Endothelial cell of umbilical vein (primary cell): ENCODE data around the gene FZD2. TPM values are rescaled to one million over a fixed set of nuclear protein-coding genes. Genes with fewer than 3 reads are reported as not detected.

Experiments used
- BruUV-seq: library from RNA; stranded (reverse); fragments of 400-500 nt; replicated peaks from 2 replicates; lab custom pipeline; 2021; lab: Mats Ljungman, UMichigan
- CTCF ChIA-PET: fragments of 300-600, 350-600 bp; sonication (Branson Sonifier 250); formaldehyde crosslinking; loops from one replicate; lab custom pipeline; 2021; ENCODE audit warnings: antibody characterized with exemption, inconsistent platforms; lab: Charles Lee
- POLR2A ChIA-PET: fragments of 300-600, 350-600 bp; sonication (Branson Sonifier 250); formaldehyde crosslinking; loops from one replicate; lab custom pipeline; 2021; ENCODE audit warnings: antibody characterized with exemption, inconsistent platforms; lab: Charles Lee
- DNase-seq: peaks from one replicate; pipeline ENCODE4 v3.0.0-alpha.2; 2011; ENCODE audit warnings: low read depth, low spot score
- FAIRE-seq: peaks from 2 replicates; lab custom pipeline; 2011; peaks lifted over from hg19 to GRCh38; lab: Jason Lieb, UNC
- H2AFZ ChIP-seq: 2 replicates; pipeline ENCODE4 v1.6.0; 2012; ENCODE audit warnings: low read depth, low read length, control low read depth, inconsistent platforms
- H3K27ac ChIP-seq: 2 replicates; pipeline ENCODE4 v1.5.1; 2011; ENCODE audit warnings: low read depth, mild to moderate bottlenecking, control low read depth, low read length, moderate library complexity; ENCODE audit not compliant: insufficient read depth
- H3K27me3 ChIP-seq, 2 experiments: 2 replicates each; pipeline versions ENCODE4 v1.6.0 to v1.6.1; 2011; ENCODE audit warnings: low read length in 2 of 2, mixed read lengths in 1 of 2; ENCODE audit not compliant: control insufficient read depth in 2 of 2, insufficient read depth in 2 of 2
- H3K36me3 ChIP-seq, 2 experiments: 2 replicates in 1 of 2; 3 replicates in 1 of 2; pipeline ENCODE4 v1.5.1; 2011; ENCODE audit warnings: low read length in 2 of 2, mild to moderate bottlenecking in 1 of 2, moderate library complexity in 1 of 2; ENCODE audit not compliant: control insufficient read depth in 2 of 2, insufficient read depth in 2 of 2; ENCODE audit errors: extremely low read depth in 1 of 2
- H3K4me1 ChIP-seq: 3 replicates; pipeline ENCODE4 v1.5.1; 2011; ENCODE audit warnings: mild to moderate bottlenecking, low read length; ENCODE audit not compliant: control insufficient read depth, insufficient read depth; ENCODE audit errors: extremely low read depth
- H3K4me2 ChIP-seq: 2 replicates; pipeline ENCODE4 v1.6.1; 2011; ENCODE audit warnings: low read length, control low read depth, mixed read lengths; ENCODE audit not compliant: insufficient read depth
- H3K4me3 ChIP-seq, 3 experiments: fragments of 200-600 bp in 1 of 3; sonication (generic), shearing (Covaris generic) in 1 of 3; replicated peaks in 1 of 3; 2 replicates each; pipeline ENCODE4 v1.5.1; 2011 to 2016; ENCODE audit warnings: control low read depth in 3 of 3, low read length in 3 of 3, mild to moderate bottlenecking in 2 of 3, inconsistent platforms in 1 of 3, low read depth in 1 of 3, moderate library complexity in 1 of 3; ENCODE audit not compliant: insufficient read depth in 1 of 3
- H3K79me2 ChIP-seq: 2 replicates; pipeline ENCODE4 v1.6.0; 2012; ENCODE audit warnings: low read length, inconsistent platforms; ENCODE audit not compliant: control insufficient read depth, insufficient read depth
- H3K9ac ChIP-seq: replicated peaks from 2 replicates; pipeline ENCODE3; 2011; ENCODE audit warnings: low read length, control low read depth; ENCODE audit not compliant: insufficient read depth; ENCODE audit errors: extremely low read depth
- H3K9me1 ChIP-seq: replicated peaks from 3 replicates; pipeline ENCODE4 v1.6.0; 2011; ENCODE audit warnings: mild to moderate bottlenecking, low read length; ENCODE audit not compliant: control insufficient read depth, insufficient read depth; ENCODE audit errors: extremely low read depth
- H3K9me3 ChIP-seq: replicated peaks from 2 replicates; pipeline ENCODE4 v1.5.1; 2012; ENCODE audit warnings: low read length, inconsistent platforms; ENCODE audit not compliant: control insufficient read depth, insufficient read depth
- H4K20me1 ChIP-seq: replicated peaks from 2 replicates; pipeline ENCODE3; 2011; ENCODE audit warnings: mild to moderate bottlenecking, low read length; ENCODE audit not compliant: control insufficient read depth, insufficient read depth; ENCODE audit errors: extremely low read depth
- EZH2 ChIP-seq: IDR thresholded peaks from 2 replicates; pipeline ENCODE4 v1.6.1; 2012; ENCODE audit warnings: borderline replicate concordance, low read depth, mild to moderate bottlenecking, moderate library complexity, low read length, inconsistent platforms; ENCODE audit not compliant: severe bottlenecking
- POLR2A ChIP-seq: IDR thresholded peaks from 2 replicates; pipeline ENCODE4 v1.6.1; 2012; ENCODE audit warnings: low read depth, mild to moderate bottlenecking, control low read depth, low read length
- dilution Hi-C: fragments of 300-500 bp; cut with MboI; formaldehyde crosslinking; loops from one replicate; pipeline ENCODE4 v1.15.0; 2019; ENCODE audit warnings: low sequenced_read_pairs; ENCODE audit not compliant: extremely low pct_ligation_motif_present
- intact Hi-C: fragments of 100-400 bp; cut with micrococcal nuclease; formaldehyde crosslinking; loops from one replicate; pipeline ENCODE4 v1.10.0; 2022
- polyA plus RNA-seq, 4 experiments: library from polyadenylated mRNA; depleted of rRNA in 3 of 4; stranded (reverse) in 3 of 4; unstranded in 1 of 4; fragments of >200 nt; gene quantifications; 2 replicates each; pipeline versions ENCODE4 v1.2.1 to v1.2.3, GENCODE V29; 2011 to 2012; ENCODE audit warnings: missing spikeins in 1 of 4
- total RNA-seq: library from RNA; stranded (reverse); gene quantifications from 2 replicates; pipeline ENCODE4 v1.2.3, GENCODE V29; 2021
- TF ChIP-seq, protein P1 (sequence below): IDR thresholded peaks from 2 replicates; pipeline ENCODE4 v1.6.1; 2011; ENCODE audit not compliant: insufficient read depth, insufficient read length
- TF ChIP-seq, protein P2 (sequence below), 2 donors: IDR thresholded peaks; 1 replicate in 1 of 2; 2 replicates in 1 of 2; pipeline ENCODE4 v1.5.1; 2011; ENCODE audit warnings: low read length in 2 of 2, mild to moderate bottlenecking in 2 of 2, moderate library complexity in 2 of 2, control low read depth in 1 of 2, inconsistent platforms in 1 of 2, low read depth in 1 of 2; ENCODE audit not compliant: insufficient read depth in 1 of 2; ENCODE audit errors: extremely low read depth in 1 of 2

FZD2 gene
- total and polyA plus RNA-seq, 2 donors (not counting 3 experiments of a cell fraction or from before 2014, with no cell fraction given) = 5.8 to 14.0 TPM

DNA sequence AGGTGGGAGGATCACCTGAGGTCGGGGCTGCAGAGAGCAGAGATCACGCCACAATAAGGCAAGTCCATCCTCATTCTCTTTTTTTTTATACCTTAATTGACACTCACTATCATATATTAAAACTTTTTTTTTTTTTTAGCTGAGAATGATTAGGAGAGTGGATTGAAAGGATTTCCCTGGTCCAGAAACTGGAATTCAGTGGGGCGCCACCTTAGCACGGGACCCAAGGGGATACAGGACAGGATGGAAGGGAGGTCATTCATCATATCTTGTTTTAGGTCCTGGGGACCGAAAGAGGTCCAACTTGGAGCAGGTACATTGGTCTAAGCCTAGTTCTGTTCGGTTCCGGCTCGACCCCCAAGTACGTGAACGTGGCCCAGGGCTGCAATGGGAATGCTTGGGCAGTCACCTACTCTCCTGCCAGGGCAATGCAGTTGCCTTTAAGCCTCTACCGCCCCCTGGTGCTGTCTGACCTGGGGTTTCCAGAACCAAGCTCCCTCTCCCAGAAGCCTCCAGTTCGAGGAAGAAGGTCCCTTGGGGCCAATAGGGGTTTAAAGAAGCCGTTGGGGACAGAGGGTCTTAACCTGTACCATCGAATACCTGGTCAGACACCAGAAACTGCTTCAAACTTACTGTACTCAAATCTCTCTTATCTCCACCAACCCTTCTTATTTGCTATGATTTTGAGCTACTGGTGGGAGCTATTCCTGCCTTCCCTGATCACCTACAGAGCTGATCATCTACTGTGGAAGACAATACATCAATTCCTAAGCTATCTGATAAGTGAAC, 34.2 kb upstream of the FZD2 start:
- DNase-seq = peak; percentile 73
- dilution Hi-C loops = no loop called here
- POLR2A ChIA-PET = no interaction called here
- FAIRE-seq = peak; percentile 79
- TF ChIP-seq, protein P1, sequence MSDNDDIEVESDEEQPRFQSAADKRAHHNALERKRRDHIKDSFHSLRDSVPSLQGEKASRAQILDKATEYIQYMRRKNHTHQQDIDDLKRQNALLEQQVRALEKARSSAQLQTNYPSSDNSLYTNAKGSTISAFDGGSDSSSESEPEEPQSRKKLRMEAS = no peak
- TF ChIP-seq POLR2A (no peak), EZH2 (no peak)
- TF ChIP-seq, protein P2, sequence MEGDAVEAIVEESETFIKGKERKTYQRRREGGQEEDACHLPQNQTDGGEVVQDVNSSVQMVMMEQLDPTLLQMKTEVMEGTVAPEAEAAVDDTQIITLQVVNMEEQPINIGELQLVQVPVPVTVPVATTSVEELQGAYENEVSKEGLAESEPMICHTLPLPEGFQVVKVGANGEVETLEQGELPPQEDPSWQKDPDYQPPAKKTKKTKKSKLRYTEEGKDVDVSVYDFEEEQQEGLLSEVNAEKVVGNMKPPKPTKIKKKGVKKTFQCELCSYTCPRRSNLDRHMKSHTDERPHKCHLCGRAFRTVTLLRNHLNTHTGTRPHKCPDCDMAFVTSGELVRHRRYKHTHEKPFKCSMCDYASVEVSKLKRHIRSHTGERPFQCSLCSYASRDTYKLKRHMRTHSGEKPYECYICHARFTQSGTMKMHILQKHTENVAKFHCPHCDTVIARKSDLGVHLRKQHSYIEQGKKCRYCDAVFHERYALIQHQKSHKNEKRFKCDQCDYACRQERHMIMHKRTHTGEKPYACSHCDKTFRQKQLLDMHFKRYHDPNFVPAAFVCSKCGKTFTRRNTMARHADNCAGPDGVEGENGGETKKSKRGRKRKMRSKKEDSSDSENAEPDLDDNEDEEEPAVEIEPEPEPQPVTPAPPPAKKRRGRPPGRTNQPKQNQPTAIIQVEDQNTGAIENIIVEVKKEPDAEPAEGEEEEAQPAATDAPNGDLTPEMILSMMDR (IDR thresholded peaks at IDR 0.05; ENCODE audit: extremely low read depth in 1 of 2, insufficient read depth in 1 of 2, low read depth in 1 of 2, low read length in 2 of 2) = peak; percentile 55 to 81
- no peak overlapping the region for H3K4me3 ChIP-seq
- CTCF ChIA-PET = interaction anchor here (0.5 to 2.5 kb wide), 99 partner anchors 9 to 677 kb away, joined by 3 to 86 read pairs (median 4); partner anchors contain the start of genes DBF4B, FAM171A2, FZD2 and GPATCH8
- no TSS peak for BruUV-seq
- no peaks in the 10 kb centered on the region for H4K20me1 ChIP-seq
- no peaks in the 10 kb centered on the region for H3K9me1 ChIP-seq
- no peak overlapping the region for H3K27ac ChIP-seq
- no peaks in the 10 kb centered on the region for H3K4me1 ChIP-seq
- no peaks in the 10 kb centered on the region for H3K9me3 ChIP-seq
- no peaks in the 10 kb centered on the region for H3K79me2 ChIP-seq
- intact Hi-C loops = loop anchor here (1.0 kb wide), 2 partner anchors 123 to 313 kb away; no protein-coding TSS in a partner anchor
- H3K4me2 ChIP-seq = no peak overlapping the region
- no peaks in the 10 kb centered on the region for H3K36me3 ChIP-seq
- peak overlapping the region; percentile 68 for H2AFZ ChIP-seq
- no peaks in the 10 kb centered on the region for H3K27me3 ChIP-seq
- H3K9ac ChIP-seq = no peak overlapping the region
